ENCODE data around the gene PTPRN2.

PTPRN2 gene

DNA sequence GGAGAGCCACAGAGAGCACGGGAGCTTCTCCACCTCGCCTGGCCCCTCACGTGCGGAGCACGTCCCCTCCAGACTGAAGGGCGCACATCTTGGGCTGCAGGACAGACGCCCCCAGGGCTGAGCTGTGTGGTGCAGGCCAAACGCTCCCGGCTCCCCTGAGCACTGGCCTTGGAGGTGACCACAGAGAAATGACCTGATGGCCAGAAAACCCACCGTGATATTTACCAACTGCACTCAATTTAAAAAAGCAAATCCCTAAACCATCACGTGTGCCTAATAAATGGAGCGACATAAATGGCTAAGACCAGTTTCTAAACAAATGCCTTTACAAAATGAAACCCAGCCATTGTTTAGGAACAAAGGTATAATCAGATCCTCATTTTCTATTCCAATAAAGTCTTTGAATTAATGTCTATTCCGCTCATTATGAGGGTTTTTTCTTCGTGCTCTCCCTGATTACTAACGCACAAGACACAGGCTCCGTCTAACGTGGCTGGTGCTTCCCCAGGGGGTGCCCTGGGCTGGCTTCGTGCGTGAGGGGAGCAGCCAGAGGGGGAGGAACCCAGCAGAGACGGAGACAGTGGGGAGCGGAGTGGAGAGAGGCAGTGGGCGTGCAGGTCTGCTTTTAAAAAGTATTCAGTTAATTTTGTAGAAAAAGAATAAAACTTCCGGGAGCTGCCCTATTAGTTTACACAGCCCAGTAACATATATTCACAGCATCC lies 1060.5 kb downstream of the PTPRN2 start:
- no peak for DNase-seq (ENCODE audit: low spot score)

DNA sequence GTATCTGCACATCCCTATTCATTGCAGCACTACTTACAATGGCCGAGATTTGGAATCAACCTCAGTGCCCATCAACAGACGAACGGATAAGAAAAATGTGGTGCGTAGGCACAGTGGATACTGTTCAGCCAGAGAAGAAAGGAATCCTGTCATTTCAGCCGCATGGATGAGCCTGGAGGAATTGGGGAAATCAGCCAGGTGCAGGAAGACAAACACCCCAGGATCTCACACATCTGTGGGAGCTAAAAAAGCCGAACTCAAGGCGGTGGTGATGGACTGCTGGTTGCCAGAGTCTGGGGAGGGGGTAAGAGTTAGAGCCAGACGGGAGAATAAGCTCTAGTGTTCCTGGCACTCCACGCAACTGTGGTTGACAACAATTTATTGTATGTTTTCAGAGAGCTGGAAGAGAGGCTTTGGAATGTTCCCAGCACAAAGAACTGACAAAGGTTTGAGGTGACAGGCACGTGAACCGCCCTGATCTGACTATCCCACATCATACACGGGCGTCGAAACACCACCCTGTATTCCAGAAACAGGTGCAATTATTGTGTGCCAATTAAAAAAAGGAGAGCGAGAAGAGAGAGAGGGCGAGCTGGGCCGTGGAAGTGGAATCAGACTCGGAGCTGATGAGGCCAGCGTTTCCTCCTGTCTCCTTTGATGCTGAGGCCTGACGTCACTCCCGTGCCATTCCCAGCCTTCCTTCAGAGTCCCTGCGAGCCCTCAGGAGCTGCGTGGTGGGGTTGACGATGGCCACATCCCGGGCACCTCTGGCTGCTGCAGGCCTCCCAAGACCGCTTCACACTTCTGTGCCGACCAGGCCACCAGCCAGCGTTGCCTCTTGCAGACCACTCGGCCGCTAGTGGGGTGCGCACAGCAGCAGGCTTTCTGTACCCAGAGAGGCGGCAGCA lies 1061.4 kb downstream of the PTPRN2 start:
- no peak for DNase-seq (ENCODE audit: low spot score)

DNA sequence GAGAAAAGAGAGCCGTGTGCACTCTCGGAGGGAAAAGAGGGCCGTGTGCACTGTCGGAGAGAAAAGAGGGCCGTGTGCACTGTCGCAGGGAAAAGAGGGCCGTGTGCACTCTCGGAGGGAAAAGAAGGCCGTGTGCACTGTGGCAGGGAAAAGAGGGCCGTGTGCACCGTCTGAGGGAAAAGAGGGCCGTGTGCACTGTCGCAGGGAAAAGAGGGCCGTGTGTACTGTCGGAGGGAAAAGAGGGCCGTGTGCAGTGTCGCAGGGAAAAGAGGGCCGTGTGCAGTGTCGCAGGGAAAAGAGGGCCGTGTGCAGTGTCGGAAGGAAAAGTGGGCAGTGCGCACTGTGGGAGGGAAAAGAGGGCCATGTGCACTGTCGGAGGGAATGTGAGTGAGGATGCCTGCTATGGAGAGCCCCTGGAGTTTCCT lies 1062.1 kb downstream of the PTPRN2 start:
- no peak for DNase-seq (ENCODE audit: low spot score)

DNA sequence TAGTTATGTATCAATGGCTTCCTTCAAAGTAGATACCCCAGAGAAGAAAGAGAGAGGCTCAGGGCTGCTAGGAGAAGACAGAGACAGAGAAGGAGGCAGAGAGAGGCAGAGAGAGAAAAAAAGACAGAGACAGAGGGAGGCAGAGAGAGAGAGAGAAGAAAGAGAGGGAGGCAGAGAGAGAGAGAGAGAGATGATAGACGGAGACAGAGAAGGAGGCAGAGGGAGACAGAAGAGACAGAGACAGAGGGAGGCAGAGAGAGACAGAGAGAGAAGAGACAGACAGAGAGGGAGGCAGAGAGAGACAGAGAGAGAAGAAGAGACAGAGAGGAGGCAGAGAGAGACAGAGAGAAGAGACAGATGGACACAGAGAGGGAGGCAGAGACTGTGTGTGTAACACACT lies 1062.9 kb downstream of the PTPRN2 start:
- DNase-seq (ENCODE audit: low spot score), result no peak

DNA sequence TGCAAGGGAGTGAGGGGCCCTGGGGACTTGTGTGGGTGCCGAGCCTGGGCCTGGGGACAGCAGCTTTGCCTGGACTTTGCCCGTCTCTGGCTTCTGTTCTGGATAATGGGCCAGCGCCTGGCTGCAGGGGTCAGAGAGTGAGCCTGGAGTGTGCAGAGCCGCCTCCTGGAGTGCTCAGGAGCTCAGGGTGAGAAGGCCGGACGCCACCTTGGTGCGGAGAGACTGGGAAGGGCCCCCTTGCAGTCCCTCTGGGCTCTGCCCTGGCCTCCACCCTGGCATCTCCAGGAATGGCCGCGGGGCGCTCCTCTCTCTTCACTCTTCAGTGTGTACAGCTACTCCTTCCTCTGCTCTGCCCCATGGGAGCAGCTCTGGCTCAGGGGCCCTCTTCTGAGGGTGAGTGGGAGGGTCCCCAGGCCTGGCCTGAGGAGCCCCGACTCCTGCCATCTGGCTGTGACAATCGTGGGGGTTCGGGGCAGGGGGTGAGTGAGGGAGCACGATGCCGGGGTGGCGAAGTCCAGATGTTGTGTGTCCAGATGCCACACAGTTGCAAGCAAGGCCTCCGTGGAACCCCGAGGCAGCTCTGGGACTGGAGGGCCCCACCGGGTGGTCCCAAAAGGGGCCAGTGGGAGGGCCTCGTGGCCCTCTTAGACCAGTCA lies 1063.7 kb downstream of the PTPRN2 start:
- DNase-seq (ENCODE audit: low spot score), result no peak

DNA sequence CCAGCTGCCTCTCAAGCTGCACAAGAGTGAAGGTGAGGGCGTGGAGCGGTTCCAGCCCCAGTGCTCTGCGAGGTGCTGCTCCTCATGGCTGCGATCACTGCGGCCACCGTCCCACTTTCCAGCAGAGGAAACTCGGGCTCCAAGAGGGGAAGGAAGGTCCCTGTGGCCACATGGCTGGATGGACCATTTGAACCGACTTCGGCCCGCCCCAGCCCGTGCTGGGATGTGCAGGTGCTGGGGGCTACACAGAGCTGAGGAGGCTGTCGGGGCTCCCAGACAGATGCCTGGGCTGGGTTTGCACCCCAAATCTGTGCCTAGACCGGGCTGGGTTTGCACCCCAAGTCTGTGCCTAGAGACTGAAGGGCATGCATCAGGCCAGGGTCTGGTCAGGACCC lies 1064.3 kb downstream of the PTPRN2 start:
- DNase-seq (ENCODE audit: low spot score), result no peak

DNA sequence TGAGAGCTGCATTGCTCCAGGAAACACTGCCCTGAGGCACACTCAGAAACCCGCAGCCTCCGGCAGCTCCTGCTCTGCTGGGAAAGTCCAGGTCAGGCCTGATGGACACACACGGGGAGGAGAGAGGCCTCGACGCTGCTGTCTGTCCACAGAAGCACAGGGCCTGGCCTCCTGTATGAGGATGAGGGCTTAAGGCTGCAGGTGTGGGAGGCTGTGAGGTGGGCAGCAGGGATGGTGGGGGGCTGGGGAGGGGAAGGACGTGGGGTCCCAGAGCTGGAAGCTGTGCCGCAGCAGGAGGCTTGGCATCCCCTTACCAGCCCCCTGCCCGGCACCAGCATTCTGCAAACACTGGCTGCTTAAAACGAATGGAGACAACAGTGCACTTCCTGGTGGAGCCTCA lies 1064.7 kb downstream of the PTPRN2 start:
- DNase-seq (ENCODE audit: low spot score), result no peak

DNA sequence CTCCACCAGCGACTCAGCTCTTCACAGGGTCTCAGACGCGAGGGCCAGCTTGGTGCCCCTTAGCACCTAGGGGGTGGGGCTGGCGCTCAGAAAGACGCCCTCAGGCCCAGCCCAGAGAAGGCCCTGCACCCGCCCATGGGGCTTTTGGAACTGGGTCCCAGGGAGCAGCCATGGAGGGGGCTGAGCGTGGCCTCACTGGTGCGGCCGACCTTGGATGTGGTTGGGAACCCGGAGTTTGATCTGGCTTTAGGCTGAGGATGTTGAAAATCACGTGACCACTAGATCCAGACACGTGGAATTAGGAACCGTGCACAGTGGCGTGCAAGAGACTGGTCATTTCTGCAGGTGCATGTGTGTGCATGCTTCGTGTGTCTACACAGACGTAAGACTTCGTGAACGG lies 1065.4 kb downstream of the PTPRN2 start:
- DNase-seq (ENCODE audit: low spot score), result no peak

DNA sequence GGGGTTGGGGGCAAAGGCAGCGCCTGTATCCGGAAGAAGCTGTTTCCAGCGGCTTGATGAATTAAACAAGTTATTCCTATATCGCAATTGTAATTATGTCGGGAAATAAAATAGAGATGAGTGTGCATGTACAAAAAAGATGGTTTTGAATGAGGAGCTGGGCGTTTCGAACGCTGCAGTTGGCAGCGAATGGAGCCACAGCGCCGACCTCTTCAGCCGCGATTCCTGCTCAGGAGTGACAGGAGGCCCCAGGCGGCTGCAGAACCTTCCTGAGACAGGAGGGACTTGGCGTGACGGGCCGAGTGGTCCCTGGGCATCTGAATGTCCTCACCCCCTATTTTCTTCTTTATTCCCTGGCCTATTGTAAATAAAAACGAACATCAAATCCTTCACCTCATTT lies 1065.9 kb downstream of the PTPRN2 start:
- no peak for DNase-seq (ENCODE audit: low spot score)

DNA sequence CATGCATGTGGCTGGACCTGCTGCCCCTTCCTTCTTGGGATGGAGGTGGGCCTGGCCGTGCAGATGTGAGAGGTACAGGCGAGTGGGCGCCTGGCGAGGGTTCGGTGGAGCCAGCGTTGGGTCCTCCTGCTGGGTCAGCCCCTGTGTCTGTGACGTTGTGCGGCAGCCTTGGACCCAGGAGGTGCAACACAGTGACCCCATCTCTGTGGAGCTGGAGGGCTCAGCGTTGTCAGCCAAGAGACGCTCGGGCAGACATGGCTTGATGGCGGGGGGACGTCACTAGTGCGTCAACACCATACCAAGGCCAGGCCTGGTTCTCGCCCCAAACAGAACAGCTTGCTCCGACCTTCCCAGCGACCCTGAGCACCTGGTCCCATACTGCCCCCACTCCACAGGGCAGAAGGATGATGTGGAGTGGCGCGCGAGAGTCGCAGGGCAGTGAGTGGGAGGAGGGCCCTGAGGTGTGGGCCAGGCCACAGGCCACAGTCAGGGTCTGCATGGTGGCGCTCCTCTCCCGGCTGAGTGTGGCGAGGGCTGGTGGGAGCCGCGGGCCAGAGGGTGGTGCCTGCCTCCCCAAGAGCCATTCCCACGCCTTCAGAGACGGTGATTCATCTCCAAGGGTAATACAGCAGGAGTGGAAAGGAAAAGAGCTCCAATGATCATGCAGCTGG lies 1066.4 kb downstream of the PTPRN2 start:
- DNase-seq (ENCODE audit: low spot score), result no peak

DNA sequence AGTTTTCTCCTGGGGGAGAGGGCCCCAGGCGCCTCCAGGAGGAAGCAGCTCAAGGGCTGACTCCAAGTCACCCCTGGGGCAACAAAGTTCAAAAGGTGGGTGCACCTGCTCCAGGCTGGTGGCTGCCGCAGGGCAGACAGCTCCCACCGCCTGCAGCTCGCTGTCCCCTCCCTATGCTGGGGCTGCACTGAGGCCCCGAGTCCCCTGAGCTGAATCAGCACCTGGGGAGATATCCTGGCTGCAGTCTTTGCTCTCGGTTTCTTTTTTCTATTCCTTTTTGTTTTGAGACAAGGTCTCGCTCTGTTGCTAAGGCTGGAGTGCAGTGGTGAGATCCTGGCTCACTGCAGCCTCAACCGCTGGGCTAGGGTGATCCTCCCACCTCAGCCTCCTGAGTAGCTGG lies 1067.4 kb downstream of the PTPRN2 start:
- DNase-seq (ENCODE audit: low spot score), result no peak

DNA sequence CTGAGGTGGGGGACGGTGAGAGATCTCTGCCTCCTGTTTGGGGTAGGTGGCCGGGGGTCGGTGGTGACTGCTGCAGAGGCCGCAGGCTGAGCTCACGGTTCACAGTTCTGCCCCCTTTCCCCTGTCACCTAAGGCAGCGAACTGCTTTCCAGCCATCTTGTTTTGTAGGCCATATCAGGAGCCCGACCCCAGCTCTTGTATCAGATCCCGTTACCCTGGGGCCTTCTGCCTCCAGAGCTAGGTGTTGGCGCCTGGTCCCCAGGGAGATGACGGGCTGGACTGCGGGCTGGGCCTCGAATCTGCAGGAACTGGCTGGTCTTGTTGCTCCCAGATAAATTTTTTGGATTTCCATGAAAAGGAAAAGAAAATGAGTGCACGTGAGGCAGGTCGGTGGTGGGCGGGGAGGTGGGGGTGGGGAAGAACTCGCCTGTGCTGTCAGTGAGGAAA lies 1067.8 kb downstream of the PTPRN2 start:
- no peak for DNase-seq (ENCODE audit: low spot score)

DNA sequence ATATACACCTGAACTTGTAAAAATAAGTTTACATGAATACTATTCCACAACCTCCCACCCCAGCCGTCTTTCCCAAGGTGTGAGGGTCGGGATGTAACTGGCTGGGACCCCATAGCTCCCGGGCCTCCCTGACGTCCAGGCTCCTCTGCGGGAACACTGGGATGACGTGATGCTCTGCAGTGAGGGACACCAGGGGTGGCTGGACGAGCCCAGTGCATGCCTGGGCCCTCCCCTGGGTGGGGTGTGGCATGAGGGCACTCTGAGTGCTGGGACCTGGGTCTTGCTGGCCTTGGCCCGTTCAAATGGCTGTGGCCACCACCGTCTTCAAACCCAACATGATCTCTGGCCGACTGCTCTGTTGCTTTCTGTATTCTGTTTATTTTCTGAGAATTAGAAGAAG lies 1068.4 kb downstream of the PTPRN2 start:
- DNase-seq (ENCODE audit: low spot score), result no peak

DNA sequence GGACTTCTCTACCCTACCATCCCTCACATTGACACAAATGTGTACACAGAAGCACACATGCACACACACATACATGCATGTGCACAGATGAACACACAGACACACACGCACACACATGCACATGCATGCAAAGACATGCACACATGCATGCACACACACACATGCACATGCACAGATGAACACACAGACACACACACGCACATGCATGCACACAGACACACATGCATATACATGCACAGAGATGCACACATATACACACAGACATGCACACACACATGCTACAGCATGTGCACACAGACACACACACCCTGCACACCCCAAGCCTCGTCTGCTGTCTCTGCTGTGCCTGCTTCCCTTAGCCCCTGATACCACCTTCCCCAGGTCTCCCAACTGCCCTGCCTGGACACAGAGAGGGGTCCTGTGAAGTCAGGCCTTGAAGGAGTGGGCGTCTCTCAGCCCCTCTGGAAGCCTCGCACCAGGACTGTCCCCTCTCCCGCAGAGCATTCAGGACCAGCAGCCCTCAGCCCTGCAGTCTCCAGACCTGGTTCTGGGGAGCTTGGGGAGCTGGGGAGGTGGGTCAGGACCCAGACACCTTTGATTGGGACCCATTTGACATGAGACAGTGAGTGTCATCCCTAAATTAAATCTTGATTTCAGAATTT lies 1069.0 kb downstream of the PTPRN2 start:
- DNase-seq (ENCODE audit: low spot score), result no peak

DNA sequence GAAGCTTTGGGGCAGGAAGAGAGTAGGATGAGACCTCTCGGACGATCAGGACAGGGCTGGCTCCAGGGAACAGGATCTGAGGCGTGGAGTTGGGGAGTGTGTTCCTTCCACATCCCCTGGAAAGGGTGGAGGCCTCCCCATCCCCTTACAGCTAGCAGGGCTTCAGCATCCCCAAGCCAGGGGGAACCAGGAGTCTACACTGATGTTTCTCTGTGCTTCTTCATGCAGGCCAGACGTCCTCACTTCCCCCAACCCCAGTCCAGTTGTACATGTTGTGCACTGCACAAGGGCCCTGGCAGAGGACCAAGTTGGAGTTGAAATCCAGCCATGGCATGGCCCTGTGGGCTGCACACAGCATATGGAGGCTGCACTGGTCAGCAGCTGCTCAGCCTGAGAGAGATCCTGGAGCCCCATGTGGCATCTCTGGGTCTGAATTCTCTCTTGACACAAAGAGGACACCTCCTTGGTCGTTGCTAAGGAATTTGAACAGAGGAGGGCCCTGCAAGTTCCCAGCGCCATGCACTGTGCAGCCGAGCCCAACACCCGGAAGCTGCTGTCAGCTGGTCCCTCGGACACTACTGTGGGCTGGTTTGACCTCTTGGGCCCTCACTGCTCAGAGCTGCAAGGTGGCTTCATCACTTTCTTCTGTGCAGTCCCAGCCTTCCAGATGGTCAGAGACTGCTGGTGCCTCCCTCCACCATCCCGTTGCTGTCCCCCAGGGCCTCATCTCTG lies 1069.7 kb downstream of the PTPRN2 start:
- no peak for DNase-seq (ENCODE audit: low spot score)

DNA sequence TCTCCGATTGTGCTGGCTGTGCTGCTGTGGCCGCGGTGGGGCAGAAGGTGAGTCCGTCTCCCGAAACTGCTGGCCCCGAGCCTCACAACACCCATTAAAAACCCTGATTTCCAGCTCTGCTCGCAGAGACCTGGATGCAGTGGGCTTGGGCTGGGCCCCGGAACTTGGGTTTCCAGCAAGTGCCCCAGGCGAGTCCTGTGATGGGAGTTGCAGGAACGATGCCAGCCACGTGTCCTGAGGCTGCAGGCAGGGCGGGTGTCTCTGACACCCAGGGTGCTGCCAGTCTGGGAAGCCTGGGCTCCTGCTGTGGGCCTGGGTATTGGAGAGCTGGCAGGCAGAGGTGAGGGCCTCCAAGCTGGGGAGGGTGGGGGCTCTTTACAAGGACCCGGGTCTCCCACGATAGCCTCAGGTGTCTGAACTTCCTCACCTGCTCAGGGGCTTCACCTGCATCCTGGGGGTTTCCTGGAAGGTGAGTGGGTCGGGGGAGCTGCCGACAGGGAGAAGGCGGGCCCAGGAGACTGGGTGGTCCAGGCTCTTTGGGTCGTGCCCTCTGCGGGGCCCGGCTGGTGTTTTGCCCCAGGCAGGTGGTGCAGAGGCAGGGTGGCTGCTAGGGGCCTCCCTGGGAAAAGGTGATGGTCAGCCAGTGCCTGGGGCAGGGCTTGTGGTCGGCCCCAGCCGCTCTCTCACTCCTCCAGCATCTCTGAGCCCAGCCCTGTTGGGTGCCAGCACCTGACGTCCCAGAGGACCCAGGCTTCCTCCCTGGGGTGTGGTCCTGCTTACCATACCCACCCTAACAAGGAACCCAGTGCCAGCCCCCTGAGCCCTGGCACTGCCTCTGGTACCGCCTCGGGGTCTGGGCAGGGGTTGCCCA lies 1070.5 kb downstream of the PTPRN2 start:
- no peak for DNase-seq (ENCODE audit: low spot score)

DNA sequence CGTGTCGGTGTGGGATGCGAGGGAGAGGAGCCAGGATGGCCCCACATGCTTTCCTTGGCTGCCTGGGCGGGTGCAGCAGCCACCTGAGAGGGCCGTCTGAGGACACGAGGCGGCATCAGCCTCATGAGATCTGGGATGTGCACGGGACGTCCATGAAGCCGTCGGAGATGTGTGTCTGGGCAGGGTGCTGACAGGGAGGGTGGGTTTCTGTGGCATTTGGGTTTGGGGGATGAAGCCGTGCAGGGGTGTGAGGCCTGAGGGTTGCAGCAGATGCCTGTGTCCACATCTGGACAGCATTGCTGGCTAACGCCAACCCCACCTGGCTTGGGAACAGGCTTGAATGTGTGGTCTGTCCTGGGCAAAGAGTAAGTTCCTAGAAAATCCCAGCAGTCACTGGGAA lies 1071.3 kb downstream of the PTPRN2 start:
- DNase-seq (ENCODE audit: low spot score), result no peak

DNA sequence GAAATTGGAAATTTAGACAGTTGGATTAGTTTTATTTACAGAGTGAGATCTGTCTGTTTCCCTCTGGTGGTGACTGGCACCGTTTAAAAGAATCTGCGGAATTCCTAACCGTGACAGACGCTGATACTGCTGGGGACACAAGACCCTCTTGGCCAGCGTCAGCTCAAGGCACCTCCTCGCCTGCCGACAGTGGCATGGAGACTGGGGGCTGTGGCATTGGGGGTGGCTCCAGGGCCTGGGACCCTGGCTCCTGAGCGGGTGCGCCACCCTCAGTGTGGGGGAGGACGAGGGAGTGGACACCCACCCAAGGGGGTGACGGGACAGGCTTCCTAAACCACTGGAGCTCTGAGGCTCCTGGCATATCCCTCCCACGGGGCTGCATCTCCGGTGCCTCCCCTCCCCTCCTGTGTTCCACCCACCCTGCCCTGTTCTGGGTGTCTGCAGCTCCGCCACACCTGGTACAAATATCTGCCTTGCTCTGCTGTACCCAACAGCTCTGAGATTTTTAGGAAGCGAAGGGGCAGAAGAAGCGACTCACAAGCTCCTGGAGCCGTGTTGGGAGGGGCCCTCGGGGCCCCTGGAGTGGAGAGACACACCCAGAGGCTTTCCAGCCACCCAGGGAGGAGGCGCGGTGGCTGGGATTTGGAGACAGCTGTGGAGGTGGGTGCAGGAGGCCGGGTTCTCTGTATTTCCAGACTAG lies 1072.1 kb downstream of the PTPRN2 start:
- DNase-seq (ENCODE audit: low spot score), result no peak

DNA sequence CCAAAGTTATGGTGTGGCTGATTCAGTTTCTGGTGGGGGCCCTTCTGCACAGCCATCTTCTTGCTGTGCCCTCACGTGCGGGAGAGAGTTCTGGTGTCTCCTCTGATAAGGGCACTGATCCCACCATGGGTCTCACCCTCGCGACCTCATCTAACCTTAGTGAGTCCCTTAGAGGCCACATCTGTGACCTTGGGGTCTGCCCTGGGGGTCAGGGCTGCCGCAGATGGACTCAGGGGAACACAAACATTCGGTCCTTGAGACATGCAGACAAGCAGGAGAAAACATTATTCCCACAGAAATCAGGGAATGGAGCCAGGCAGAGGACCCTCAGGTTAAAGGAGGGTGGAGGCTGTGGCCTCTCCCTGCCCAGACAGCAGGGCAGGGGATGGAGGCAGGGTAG lies 1072.9 kb downstream of the PTPRN2 start:
- DNase-seq (ENCODE audit: low spot score), result no peak
